BE2C (cell line): Measurements from ENCODE around the gene GLI1.
A peak's percentile ranks its signal among the peaks of the same experiment; 100 is the strongest.

Experiments used
- DNase-seq: peaks from one replicate; pipeline ENCODE4 v3.0.0-alpha.2; 2020
- H3K27me3 ChIP-seq: fragments of 250-450 bp; sonication (Bioruptor Pico); 2 replicates; pipeline ENCODE4 v1.5.1; 2020; ENCODE audit warnings: mild to moderate bottlenecking
- H3K36me3 ChIP-seq: fragments of 250-450 bp; sonication (Bioruptor Pico); 2 replicates; pipeline ENCODE4 v1.5.1; 2020; ENCODE audit warnings: mild to moderate bottlenecking
- H3K4me1 ChIP-seq: fragments of 250-450 bp; sonication (Bioruptor Pico); 2 replicates; pipeline ENCODE4 v1.5.1; 2020
- H3K4me3 ChIP-seq: 2 replicates; pipeline ENCODE4 v1.5.1; 2011; ENCODE audit warnings: low read depth, low read length
- H3K9me3 ChIP-seq: fragments of 250-450 bp; sonication (Bioruptor Pico); 2 replicates; pipeline ENCODE4 v1.5.1; 2020
- TF ChIP-seq, protein P1 (sequence below): IDR thresholded peaks from 2 replicates; pipeline ENCODE4 v1.5.1; 2012; ENCODE audit warnings: mild to moderate bottlenecking, low read depth, low read length

The GLI1 gene

DNA sequence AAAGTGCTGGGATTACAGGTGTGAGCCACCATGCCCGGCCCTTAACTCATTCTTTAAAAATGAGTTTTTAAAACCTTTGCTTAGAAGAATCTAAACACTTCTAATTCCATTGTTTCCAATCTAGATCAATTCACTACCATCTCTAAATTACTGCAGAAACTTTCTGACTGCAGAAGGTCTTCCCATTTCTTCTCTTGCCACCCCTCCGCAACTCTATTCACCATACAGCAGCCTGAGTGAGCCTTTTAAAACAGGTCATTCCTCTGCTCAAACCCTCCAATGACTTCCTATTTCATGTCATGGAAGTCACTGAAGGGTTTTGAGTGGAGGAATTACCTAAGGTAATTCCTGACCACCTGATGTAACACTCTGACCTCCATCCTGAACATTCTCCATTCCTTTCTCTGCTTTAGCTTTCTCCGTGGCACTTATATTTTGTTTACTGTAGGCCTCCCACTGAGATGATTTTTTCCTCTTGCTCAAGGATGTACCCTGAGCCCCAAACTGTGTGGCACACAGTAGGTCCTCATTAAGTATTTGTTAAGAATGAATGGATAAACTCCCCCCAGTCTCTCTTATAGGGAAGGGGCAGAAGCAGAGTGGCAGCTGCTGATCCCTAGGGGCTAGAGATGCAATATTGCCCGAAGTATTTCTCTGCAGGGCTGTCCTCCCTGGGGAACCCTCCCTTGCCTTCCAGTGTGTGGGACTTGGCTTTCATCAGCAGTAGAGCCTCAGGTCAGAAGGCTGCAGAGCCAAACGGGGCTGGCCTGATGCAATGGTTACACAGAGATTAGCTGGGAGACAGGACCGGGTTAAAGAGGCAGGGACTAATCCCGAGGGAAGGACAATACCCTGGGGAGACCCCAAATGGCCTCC is 59.6 kb downstream of the GLI1 start:
- Histone ChIP-seq H3K4me1 (peaks cover 17% of the 10 kb centered on the region), H3K36me3 (peaks cover 49% of the 10 kb centered on the region), H3K27me3 (no peaks in the 10 kb centered on the region), H3K4me3 (peak overlapping the region; percentile 100), H3K9me3 (no peaks in the 10 kb centered on the region)
- TF ChIP-seq, protein P1, sequence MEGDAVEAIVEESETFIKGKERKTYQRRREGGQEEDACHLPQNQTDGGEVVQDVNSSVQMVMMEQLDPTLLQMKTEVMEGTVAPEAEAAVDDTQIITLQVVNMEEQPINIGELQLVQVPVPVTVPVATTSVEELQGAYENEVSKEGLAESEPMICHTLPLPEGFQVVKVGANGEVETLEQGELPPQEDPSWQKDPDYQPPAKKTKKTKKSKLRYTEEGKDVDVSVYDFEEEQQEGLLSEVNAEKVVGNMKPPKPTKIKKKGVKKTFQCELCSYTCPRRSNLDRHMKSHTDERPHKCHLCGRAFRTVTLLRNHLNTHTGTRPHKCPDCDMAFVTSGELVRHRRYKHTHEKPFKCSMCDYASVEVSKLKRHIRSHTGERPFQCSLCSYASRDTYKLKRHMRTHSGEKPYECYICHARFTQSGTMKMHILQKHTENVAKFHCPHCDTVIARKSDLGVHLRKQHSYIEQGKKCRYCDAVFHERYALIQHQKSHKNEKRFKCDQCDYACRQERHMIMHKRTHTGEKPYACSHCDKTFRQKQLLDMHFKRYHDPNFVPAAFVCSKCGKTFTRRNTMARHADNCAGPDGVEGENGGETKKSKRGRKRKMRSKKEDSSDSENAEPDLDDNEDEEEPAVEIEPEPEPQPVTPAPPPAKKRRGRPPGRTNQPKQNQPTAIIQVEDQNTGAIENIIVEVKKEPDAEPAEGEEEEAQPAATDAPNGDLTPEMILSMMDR = no peak
- peak; percentile 89 for DNase-seq

GRCh38 chr12:57519796-57520052 is 60.1 kb downstream of the GLI1 start:
- Histone ChIP-seq H3K9me3 (no peaks in the 10 kb centered on the region), H3K4me1 (peaks cover 17% of the 10 kb centered on the region), H3K27me3 (no peaks in the 10 kb centered on the region), H3K36me3 (peaks cover 46% of the 10 kb centered on the region), H3K4me3 (peak overlapping the region; percentile 100)
- DNase-seq = no peak
- TF ChIP-seq, protein P1 = no peak

DNA sequence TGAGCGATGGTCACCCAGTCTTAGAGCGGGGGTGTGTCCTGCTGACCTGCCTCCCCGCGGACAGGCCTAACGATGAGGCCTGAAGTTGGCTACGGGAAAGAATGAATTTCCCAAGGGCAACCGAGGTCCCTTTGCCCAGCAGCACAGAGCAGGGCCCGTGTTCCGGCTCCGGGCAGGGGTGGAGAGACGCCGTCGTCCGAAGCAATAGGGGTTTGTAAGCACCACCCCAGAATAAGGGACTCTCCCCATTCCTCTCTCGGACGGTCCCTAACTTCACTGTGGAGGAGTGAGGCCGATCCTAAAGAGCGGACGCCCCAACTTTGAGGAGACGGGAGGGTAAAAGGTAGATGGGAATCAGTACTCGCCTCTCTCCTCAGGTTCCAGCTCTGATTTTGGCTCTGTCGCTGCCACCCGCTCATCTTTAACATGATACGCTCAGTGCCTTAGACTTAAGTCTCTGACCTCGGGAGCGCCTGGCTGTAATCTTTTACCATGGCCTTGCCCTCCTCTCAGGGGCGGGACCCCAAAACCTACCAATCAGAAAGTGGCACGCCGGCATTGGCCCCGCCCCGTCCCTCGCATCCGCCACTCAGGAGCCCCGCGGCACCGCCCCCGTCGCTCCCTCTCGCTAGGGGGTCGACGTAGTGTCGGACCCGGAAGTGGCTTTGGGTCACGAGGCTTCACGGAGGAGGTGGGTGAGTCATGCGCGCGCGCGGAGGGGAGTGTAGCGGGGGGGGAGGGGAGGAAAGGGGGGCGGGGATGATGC is 60.7 kb downstream of the GLI1 start, which contains the start of gene DDIT3:
TSS of gene DDIT3 (minus strand) at position 462 of the 766 bp plus-strand sequence. CDS start 3,108 bp downstream, outside the sequence.
- Histone ChIP-seq H3K27me3 (no peaks in the 10 kb centered on the region), H3K9me3 (no peaks in the 10 kb centered on the region), H3K4me1 (peaks cover 17% of the 10 kb centered on the region), H3K4me3 (peak within 1 kb of the TSS; percentile 100), H3K36me3 (peaks cover 45% of the 10 kb centered on the region)
- DNase-seq = peak; percentile 100
- TF ChIP-seq, protein P1 = no peak

DNA sequence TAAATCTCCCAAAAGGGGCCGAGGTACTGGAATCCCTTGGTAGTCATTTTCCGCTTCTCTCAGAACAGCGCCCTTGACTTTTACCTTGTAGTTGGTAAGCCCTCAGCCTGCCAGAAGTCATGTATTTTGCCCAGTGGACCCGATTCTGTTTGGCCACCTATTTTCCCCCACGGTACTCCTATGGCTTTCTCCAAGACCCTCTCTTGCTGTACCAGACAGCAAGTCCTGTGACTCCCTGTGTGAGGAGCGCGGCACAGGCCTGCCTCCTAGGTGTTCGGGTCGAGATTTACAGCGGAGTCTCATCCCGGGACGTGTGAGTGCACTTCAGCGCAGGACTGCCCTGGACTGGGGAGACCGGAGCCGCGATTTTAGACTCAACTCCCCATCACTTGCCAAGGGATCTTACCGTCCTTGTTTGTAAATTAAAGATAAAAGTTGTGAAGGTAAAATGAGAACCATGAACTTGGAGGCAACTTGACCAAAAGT is 62.0 kb downstream of the GLI1 start:
- Histone ChIP-seq H3K9me3 (no peaks in the 10 kb centered on the region), H3K4me3 (peak overlapping the region; percentile 53), H3K27me3 (no peaks in the 10 kb centered on the region), H3K4me1 (peaks cover 17% of the 10 kb centered on the region), H3K36me3 (peaks cover 37% of the 10 kb centered on the region)
- TF ChIP-seq, protein P1 = peak; percentile 26
- peak; percentile 73 for DNase-seq
